GM21390 (cell line): Measurements from ENCODE around the gene GAB2.
A peak's percentile ranks its signal among the peaks of the same experiment; 100 is the strongest.

Source experiments
- ATAC-seq: cut with Tn5 transposase; IDR thresholded peaks from one replicate; pipeline ENCODE4 v1.9.1; 2021; ENCODE audit not compliant: unreplicated experiment

Gene GAB2

DNA sequence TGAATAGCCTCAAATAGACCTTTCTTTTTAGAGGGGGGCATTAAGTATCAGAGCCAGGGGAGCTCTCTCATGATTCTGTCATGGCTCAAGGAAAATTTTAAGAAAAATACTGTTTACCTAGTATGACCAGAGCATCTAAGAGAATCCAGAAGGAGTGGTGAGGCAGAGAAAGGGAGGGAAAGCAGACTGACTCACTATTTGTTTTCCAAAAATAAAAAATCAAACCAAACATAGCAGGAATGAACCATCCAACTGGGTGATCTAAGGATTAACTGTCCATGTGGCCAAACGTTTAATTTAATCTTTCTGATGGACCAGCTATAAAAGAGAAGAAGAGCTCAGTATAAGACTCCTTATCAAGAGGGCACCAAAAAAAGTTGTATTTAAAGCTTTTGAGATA lies 70.8 kb downstream of the GAB2 start:
- ATAC-seq = no peak

DNA sequence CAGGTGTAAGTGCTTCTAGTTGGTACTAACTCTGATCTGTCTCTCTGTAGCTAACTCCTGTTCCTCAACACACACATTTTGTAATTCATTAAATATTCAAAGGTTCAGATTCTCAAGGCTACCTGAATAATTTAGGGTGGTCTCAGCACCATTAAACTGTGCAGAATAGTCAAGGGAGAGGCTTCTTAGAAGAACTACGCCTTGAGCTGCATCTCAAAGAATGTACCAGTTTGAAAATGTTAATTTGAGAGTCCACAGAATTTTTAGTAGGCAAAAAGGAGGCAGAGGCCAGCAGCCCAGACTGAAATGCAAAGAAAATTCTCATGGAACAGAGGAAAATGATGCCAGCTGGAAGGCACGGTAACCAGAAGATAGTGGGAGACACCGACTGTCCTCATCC lies 72.2 kb downstream of the GAB2 start:
- no peak for ATAC-seq

GRCh38 chr11:78344676-78345075 lies 72.9 kb downstream of the GAB2 start:
- no peak for ATAC-seq

DNA sequence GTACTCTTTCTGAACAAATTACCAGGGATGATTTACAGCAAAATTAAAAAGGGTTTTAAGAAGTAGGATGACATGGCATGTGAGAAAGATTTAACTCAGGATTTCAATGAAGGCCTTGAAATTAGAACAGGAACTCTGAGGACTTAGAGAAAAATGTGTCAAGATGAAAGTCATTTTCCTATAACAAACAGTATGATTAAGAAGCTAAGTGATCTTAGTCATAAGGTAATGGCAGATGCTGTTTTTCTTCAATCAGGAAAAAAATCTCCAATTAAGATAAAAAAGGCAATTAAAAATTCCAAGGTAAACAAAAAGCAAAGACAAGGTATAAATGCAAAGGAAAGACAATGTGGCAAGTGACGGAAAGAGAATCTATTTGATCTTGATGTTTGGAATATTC lies 73.5 kb downstream of the GAB2 start:
- ATAC-seq = no peak

DNA sequence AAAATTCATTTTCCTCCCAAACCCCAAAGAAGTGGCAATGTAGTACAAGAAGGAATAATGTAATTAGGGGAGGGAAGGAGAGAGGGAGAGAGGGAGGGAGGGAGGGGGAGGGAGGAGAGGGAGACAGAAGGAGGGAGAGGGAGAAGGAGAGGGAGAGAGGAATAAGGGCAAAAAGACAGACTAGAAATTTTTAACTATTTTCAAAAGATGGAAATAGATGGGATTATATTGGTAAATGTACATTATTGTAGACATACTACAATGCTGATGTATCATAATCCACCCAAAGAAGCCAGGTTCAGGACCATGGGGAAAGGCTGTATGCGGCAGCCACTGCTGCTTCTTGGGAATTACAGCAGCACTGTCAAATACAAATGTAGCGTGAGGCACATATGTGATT lies 74.3 kb downstream of the GAB2 start:
- no peak for ATAC-seq

DNA sequence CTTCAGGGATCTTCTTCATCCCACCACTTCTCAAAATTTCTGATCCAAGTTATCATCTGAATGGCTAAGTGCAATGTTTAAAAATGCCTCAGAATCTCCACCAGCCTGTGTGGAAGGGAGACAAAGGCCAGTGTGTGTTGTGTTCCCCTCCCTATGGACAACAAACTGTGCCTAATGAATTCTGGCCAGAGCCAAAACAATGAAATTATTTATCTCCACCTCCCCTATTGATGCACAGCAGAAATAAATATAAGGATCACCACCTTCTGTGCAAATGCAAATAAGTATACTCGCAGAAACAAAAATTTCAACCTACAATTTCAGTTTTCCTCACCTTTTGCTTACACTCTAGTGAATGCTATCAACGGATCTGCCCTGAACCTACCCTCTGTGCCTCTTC lies 75.8 kb downstream of the GAB2 start:
- no peak for ATAC-seq

- no peak for ATAC-seq
These were observed 77.1 kb downstream of the GAB2 start for GRCh38 chr11:78340530-78340929.

- no peak for ATAC-seq
These were observed 77.7 kb downstream of the GAB2 start for GRCh38 chr11:78339945-78340344.

GRCh38 chr11:78339483-78339882 lies 78.1 kb downstream of the GAB2 start:
- ATAC-seq = no peak

DNA sequence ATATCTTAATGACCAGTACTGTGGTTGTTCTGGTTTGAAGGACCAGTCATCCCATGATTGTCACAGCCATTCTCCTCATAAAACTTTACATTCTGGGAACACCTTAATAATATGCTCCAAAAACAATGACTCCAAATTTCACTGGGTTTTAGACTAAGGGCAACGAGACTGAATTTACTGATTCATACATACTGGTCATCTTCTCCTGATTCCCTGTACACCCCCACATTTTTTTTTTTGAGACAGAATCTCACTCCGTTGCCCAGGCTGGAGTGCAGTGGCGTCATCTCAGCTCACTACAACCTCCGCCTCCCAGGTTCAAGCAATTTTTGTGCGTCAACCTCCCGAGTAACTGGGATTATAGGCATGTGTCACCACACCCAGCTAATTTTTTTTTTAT lies 78.9 kb downstream of the GAB2 start:
- ATAC-seq = no peak

DNA sequence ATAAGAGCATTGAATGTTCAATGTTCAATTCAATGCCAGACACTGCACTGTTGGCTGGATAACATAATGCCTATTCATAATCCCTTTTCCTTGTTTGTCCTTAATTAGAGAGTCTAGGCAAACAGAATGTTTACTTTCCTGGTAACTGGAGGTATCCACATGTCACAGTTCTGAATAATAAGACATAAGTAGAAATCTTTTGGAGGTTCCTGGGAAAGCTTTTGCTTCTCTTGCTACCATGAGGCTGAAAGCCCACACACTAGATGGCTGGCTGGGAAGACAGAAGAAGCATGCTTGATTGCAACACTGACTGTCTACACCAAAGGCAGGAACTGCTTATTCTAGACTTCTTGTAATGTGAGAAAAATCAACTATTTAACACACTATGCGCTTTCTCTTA lies 79.5 kb downstream of the GAB2 start:
- no peak for ATAC-seq

GRCh38 chr11:78337554-78337924 lies 80.1 kb downstream of the GAB2 start:
- ATAC-seq = no peak

GRCh38 chr11:78336877-78337553 lies 80.6 kb downstream of the GAB2 start:
- ATAC-seq = no peak

GRCh38 chr11:78334109-78334508 lies 83.5 kb downstream of the GAB2 start:
- ATAC-seq = no peak

DNA sequence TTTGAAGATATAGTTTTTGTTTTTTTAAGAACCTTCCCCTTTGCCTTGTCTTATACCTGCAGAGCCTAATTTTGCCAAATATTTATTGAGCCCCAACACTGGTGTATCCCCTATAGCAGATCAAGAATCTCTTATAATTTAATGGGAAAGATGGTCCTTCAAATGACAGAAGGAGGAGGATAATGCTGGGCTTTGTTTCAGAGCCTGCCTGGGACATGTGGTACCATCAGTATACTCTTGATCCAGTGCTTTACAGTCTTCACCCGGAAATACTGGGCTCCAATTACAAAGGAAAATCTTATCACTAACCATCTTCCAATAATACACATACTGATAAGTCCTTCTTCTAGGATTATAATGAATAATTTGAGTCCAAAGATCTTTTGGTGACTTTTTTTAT lies 84.7 kb downstream of the GAB2 start:
- ATAC-seq = no peak

GRCh38 chr11:78332174-78332866 lies 85.3 kb downstream of the GAB2 start:
- ATAC-seq = no peak

GRCh38 chr11:78331711-78332110 lies 85.9 kb downstream of the GAB2 start:
- no peak for ATAC-seq

GRCh38 chr11:78330361-78330760 lies 87.3 kb downstream of the GAB2 start:
- ATAC-seq = no peak

DNA sequence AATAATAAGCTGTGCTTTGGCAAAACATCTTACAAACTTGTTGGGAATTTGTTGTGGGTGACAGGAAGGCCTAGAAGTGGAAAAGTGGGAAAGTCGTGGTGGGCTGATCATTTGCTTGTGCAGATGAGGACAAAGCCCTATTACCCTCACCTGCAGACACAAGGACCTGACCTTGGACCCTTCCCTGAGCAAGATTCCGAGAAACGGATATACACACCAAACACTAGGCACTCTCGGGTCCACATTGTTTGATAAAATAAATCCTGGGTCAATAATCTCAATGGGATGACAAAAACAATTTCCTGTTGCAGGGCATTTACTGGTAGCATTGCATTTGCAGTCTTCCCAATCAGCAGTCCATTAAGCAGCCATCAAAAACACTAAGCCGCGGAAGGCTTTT lies 89.7 kb downstream of the GAB2 start:
- no peak for ATAC-seq

- ATAC-seq = peak; percentile 68
These were observed 92.3 kb downstream of the GAB2 start for GRCh38 chr11:78325274-78325781.

- ATAC-seq = no peak
These were observed 94.3 kb downstream of the GAB2 start for GRCh38 chr11:78323363-78323762.

DNA sequence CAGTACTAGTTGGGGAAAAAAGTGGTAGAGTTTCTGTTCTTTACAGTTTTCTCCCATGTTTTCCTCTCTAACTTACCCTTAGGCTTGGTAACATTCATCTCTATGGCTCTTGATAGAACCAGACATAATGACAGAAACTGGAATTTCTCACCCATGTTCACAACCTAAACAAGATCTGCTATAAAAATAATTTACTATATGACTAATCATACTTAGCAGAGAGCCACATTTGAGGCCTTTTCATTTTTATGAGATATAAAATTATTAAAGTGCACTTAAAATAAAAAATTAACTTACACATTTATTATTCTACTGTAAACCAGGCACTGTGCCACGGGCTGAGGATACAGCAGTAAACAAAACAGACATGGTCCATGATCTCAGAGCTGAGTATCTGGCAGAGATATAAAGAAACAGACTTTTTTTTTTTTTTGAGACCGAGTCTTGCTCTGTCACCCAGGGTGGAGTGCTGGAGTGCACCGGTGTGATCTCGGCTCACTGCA lies 98.1 kb downstream of the GAB2 start:
- no peak for ATAC-seq
